Measurements from ENCODE around the gene SLC39A11.

GRCh38 chr17:72962106-72962505, 130.4 kb downstream of the SLC39A11 start:
- no peak for TF ChIP-seq CTCF (IDR thresholded peaks at IDR 0.05)
- no peak for TF ChIP-seq EP300 (IDR thresholded peaks at IDR 0.05)
- no peak for TF ChIP-seq POLR2AphosphoS5 (IDR thresholded peaks at IDR 0.05)
- no peak for TF ChIP-seq POLR2A (IDR thresholded peaks at IDR 0.05)

All from upper lobe of left lung (tissue), 4 donors.